HG03378 (cell line): ENCODE measurements around the gene CPNE5.

ENCODE experiments used
- ATAC-seq: cut with Tn5 transposase; IDR thresholded peaks from one replicate; pipeline ENCODE4 v1.9.1; 2021; ENCODE audit warnings: mild to moderate bottlenecking, moderate library complexity; ENCODE audit not compliant: unreplicated experiment

The CPNE5 gene

GRCh38 chr6:36793913-36794712, 45.1 kb downstream of the CPNE5 start:
- ATAC-seq = no peak

GRCh38 chr6:36793296-36793912, 45.8 kb downstream of the CPNE5 start:
- ATAC-seq = no peak

DNA sequence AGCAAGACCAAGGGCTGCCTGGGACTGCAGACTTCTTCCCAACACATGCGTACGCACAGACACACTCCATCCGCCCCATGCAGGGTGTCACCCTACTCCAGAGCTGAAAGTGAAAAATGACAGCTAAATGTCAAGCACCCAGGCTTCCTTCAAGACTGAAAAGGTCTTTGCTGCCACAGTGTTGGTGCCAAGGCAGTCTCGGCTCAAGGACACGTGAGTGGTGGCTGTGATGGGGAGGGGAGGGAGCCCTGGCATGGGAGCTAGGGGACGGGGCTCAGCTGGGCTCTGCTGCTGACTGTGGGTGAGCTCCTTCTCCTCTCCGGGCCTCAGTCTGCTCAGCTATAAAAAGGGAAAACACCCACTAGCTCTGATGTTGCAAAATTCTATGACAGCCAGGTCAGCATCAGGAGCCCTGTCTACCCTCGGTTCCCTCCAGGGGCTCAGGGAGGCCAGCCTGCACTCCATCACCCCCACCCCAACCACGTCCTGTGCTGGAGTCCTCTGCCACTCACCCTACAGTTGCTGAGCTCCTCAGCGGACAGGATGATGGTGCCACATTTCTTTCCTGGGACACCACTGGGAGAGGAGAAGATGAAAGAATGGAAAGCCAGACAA, 47.6 kb downstream of the CPNE5 start:
- ATAC-seq = no peak

- no peak for ATAC-seq
These were observed 48.2 kb downstream of the CPNE5 start for GRCh38 chr6:36791085-36791484.

- no peak for ATAC-seq
These were observed 50.5 kb downstream of the CPNE5 start for GRCh38 chr6:36788768-36789167.

- ATAC-seq = no peak
These were observed 51.1 kb downstream of the CPNE5 start for GRCh38 chr6:36788186-36788585.

DNA sequence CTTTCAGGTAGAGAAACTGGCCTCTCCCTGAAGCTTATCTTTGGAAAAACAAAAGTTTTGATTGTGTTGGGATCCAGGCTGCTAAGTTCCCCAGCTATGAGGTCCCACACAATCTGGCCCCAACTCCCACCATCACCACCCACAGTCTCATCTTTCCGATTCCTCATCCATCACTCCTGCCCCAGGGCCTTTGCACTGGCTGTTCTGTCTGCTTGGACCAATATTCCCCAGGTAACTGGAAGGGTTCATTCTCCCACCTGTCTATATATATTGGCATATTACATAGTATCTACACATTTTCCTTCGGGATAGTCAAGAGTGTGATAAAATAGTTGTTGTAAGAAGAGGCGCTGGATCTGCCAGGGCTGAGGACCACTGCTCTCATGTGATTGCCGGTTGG, 52.0 kb downstream of the CPNE5 start:
- ATAC-seq = no peak

GRCh38 chr6:36786055-36786675, 53.1 kb downstream of the CPNE5 start:
- no peak for ATAC-seq

DNA sequence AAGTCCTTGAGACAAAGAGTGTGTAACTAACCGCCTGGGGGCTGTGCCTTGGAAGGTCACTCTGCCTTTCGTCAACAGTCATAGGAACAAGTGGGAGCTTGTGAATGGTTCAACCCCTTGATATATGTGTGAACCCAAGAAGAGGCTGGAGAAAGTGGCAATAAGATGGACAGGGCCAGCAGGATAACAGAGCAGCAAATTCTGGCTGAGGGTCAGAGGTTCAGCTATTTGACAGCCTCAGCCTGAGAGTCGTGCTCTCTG, 54.9 kb downstream of the CPNE5 start:
- no peak for ATAC-seq

- no peak for ATAC-seq
These were observed 55.5 kb downstream of the CPNE5 start for GRCh38 chr6:36783603-36784375.

DNA sequence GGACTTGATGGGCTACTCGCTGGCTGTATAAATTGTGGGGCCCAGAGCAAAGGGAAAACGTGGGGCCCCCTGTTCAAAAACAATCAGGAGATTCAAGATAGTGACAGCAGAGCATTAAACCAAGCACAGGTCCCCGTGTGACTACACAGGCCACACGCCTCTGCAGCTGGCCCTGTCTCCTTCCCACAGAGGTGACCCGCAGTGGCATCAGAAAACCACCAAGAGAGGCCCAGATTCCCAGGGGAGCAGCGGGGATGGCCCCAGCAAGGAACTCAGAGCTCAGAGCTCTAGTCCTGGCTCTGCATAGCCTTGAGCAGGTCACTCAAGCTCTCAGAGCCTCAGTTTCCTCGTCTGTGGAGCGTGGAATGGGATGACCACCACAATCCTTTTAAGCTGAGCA, 57.6 kb downstream of the CPNE5 start:
- no peak for ATAC-seq

DNA sequence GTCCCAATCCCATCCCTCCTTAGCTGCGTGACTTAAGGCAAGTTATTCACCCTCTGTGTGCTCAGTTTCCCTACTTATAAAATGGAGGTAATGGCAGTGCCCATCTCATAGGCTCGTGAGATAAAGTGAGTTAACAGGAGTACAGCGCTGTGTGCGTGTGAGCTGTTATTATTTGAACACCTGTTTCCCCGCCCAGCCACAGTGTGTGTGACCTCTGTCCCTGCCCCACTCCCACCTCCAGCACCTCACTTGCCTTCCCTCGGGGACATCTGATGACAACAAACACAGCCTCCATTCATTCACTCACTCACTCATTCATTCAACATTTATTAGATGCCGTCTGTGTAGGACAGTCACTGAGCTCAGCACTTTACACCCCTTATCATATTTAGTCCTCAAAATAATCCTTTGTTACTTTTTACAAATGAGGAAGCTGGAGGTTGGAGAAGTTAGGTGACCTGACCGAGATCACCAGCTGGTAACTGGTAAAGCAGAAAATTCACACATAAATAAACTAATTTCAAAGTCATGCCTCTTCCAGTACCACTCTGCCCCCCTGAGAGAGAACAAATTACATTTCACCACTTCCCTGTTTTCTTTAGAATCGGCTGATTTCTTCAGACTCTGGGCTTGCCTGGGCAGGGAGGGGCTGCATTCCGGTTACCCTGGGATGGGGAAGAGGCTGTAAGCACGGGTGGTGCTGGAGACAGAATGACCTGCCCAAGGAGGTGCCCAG, 58.6 kb downstream of the CPNE5 start:
- ATAC-seq = no peak

GRCh38 chr6:36779227-36779626, 60.0 kb downstream of the CPNE5 start:
- no peak for ATAC-seq

GRCh38 chr6:36777801-36778200, 61.4 kb downstream of the CPNE5 start:
- ATAC-seq = no peak

- ATAC-seq = no peak
These were observed 63.1 kb downstream of the CPNE5 start for GRCh38 chr6:36776167-36776566.

DNA sequence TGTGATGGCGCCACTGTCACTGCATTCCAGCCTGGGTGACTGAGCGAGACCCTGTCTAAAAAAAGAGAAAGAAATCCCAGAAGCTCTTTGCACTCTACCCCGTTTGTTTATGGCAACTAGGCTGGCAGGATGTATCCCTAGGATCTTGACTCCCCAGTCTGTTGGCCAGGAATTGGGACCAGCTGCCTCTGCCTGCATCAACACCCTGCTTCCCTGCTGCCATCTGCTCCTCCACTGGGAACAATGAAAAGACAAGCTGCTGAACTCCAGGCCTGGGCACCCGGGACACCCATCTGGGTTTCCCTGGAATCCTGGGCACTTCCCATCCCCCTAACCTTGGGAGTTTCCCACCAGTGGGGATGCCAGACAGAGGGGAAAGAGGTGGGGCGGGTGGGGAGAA, 64.9 kb downstream of the CPNE5 start:
- no peak for ATAC-seq

- ATAC-seq = no peak
These were observed 66.8 kb downstream of the CPNE5 start for GRCh38 chr6:36772397-36772796.

DNA sequence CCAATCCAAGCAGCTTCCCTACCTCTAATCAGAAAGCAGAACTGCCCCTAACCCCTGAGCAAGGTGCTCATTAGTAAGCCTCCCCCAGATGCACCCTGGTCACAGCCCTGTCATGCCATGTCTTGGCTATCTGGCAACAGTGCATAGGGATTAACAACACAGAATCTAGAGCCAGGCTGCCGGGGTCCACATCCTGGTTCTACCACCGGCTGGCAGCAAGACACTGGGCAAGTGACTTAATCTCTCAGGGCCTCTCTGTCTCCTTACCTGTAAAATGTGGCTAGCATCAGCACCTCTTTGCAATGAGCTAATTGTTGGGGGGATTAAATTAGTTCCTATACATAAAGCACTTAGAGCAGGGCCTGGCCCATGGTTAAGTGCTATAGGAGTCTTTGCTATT, 68.1 kb downstream of the CPNE5 start:
- no peak for ATAC-seq

- ATAC-seq = no peak
These were observed 69.4 kb downstream of the CPNE5 start for GRCh38 chr6:36769676-36770499.

GRCh38 chr6:36769183-36769675, 70.0 kb downstream of the CPNE5 start:
- no peak for ATAC-seq
